Subcutaneous preadipocyte (primary cell): Measurements from ENCODE around the gene LDB3. TPM values are rescaled to one million over a fixed set of nuclear protein-coding genes. Genes with fewer than 3 reads are reported as not detected.

ENCODE experiments used
- total RNA-seq: library from RNA; depleted of rRNA; stranded (reverse); fragments of >200 nt; gene quantifications from 2 replicates; pipeline ENCODE4 v1.2.3, GENCODE V29; 2012

The LDB3 gene, protein sequence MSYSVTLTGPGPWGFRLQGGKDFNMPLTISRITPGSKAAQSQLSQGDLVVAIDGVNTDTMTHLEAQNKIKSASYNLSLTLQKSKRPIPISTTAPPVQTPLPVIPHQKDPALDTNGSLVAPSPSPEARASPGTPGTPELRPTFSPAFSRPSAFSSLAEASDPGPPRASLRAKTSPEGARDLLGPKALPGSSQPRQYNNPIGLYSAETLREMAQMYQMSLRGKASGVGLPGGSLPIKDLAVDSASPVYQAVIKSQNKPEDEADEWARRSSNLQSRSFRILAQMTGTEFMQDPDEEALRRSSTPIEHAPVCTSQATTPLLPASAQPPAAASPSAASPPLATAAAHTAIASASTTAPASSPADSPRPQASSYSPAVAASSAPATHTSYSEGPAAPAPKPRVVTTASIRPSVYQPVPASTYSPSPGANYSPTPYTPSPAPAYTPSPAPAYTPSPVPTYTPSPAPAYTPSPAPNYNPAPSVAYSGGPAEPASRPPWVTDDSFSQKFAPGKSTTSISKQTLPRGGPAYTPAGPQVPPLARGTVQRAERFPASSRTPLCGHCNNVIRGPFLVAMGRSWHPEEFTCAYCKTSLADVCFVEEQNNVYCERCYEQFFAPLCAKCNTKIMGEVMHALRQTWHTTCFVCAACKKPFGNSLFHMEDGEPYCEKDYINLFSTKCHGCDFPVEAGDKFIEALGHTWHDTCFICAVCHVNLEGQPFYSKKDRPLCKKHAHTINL
- total RNA-seq = under 0.01 TPM in 2 replicates

DNA sequence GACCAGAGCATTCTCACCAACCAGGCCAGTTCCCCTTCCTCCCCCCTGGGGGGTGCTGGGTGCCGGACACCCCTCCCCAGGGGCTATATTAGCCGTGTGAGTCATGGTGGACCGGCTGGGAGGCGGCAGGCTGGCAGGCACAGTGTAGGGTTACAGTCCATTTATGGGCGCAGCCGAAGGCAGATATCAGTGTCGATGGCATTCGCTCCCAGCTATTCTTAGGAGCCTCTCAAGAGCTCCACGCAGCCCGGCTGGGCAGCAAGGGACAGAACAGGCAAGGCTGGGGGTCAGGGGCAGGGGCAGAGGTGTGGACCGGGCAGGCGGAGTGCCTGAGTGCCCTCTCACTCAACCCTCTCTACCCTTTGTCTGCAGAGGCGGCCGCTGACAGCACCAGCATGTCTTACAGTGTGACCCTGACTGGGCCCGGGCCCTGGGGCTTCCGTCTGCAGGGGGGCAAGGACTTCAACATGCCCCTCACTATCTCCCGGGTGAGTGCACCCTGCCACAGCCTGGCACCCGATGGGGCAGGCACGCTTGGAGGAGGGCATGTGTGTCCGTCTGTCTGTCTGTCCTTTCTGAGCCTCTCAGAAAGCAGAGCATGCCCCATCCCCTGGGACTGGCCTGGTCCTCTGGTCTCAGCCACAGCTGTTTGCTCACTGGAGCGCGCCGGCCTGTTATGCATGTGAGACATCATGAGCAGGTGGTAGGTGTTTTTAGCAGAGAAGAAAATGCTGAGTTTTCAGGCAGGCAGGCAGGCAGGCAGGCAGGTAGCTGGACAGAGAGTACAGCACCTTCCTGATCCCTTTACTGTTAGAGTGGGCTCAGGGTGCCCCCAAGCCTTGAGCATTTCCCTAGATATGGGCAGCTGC lies at the start of gene LDB3:
Gene LDB3 (plus strand): TSS at position 215 of the 869 bp plus-strand sequence. CDS start 181 bp downstream, at position 396.

GRCh38 chr10:86654411-86655172 lies 13.7 kb upstream of the LDB3 start, which contains the start of gene OPN4:
Gene OPN4, plus strand, starts transcription at chr10:86654547. Its CDS starts 237 bp downstream, at chr10:86654784.

GRCh38 chr10:86756511-86757112 lies 88.3 kb downstream of the LDB3 start, which contains the start of gene BMPR1A:
Gene BMPR1A, plus strand, starts transcription at chr10:86756619. Its CDS starts 119,400 bp downstream, at chr10:86876019.

Other genes with a start within 250 kb of the LDB3 start
- 32.3 and 49.7 TPM in 2 replicates for gene WAPL, start 146.7 kb upstream of the LDB3 start, total RNA-seq
- not detected in 2 replicates for gene OPN4, start 14.0 kb upstream of the LDB3 start, total RNA-seq
- 37.8 and 48.9 TPM in 2 replicates for gene BMPR1A, start 88.1 kb downstream of the LDB3 start, total RNA-seq